HepG2 (cell line): Measurements from ENCODE around the gene RAB3GAP1. TPM values are rescaled to one million over a fixed set of nuclear protein-coding genes. Genes with fewer than 3 reads are reported as not detected.

Source experiments
- ATAC-seq: fragments of 200-7000 bp; cut with Tn5 transposase; 3 replicates; pipeline ENCODE4 v1.9.1; 2020; ENCODE audit warnings: mild to moderate bottlenecking, moderate library complexity
- BruUV-seq: library from RNA; stranded (reverse); fragments of 400-500 nt; replicated peaks from 2 replicates; lab custom pipeline; 2021; lab: Mats Ljungman, UMichigan
- CTCF ChIA-PET: fragments of 300-600 bp; formaldehyde crosslinking; extraction: SDS; loops from one replicate; lab custom pipeline; 2021; ENCODE audit warnings: low total read pairs, inconsistent platforms, low intra/inter-chr PET ratio; lab: Yijun Ruan, JAX
- POLR2A ChIA-PET: fragments of 350-600 bp; sonication (Branson Sonifier 250); formaldehyde crosslinking; loops from one replicate; lab custom pipeline; 2020; ENCODE audit warnings: antibody characterized with exemption, inconsistent platforms; lab: Yijun Ruan, JAX
- DNase-seq: peaks from one replicate; pipeline ENCODE4 v3.0.0-alpha.2; 2015; ENCODE audit warnings: low spot score
- FAIRE-seq: peaks from 3 replicates; lab custom pipeline; 2011; peaks lifted over from hg19 to GRCh38; lab: Jason Lieb, UNC
- H2AFZ ChIP-seq: one replicate; pipeline ENCODE4 v1.6.1; 2011; ENCODE audit warnings: low read length, inconsistent platforms
- H3K27ac ChIP-seq: fragments of 300-600 bp; 3 replicates; pipeline ENCODE4 v1.8.0; 2011; ENCODE audit warnings: mixed run types, mild to moderate bottlenecking, mixed read lengths, low read length, inconsistent platforms; ENCODE audit not compliant: insufficient read depth; ENCODE audit errors: extremely low read length
- H3K27me3 ChIP-seq, 2 experiments: fragments of 200-600 bp in 1 of 2; 2 replicates in 1 of 2; 3 replicates in 1 of 2; pipeline versions ENCODE4 v1.6.0 to v1.8.0; 2011; ENCODE audit warnings: low read length in 2 of 2, mild to moderate bottlenecking in 2 of 2, moderate library complexity in 2 of 2, inconsistent platforms in 1 of 2; ENCODE audit not compliant: insufficient read depth in 2 of 2, control insufficient read depth in 1 of 2
- H3K36me3 ChIP-seq, 2 experiments: fragments of 200-600 bp in 1 of 2; replicated peaks in 1 of 2; 2 replicates in 1 of 2; 3 replicates in 1 of 2; pipeline versions ENCODE4 v1.5.1 to v1.8.0; 2011; ENCODE audit warnings: low read length in 2 of 2, inconsistent platforms in 1 of 2; ENCODE audit not compliant: insufficient read depth in 2 of 2, control insufficient read depth in 1 of 2
- H3K4me1 ChIP-seq: 2 replicates; pipeline ENCODE4 v1.5.1; 2012; ENCODE audit warnings: low read length, inconsistent platforms; ENCODE audit not compliant: insufficient read depth
- H3K4me2 ChIP-seq: 2 replicates; pipeline ENCODE4 v1.6.0; 2011; ENCODE audit warnings: low read depth, low read length, inconsistent platforms
- H3K4me3 ChIP-seq, 3 experiments: fragments of 200-600 bp in 1 of 3; sonication (generic), shearing (Covaris generic) in 1 of 3; replicated peaks in 1 of 3; 2 replicates each; pipeline ENCODE4 v1.5.1; 2011 to 2016; ENCODE audit warnings: low read length in 3 of 3, inconsistent platforms in 2 of 3, low read depth in 2 of 3, mild to moderate bottlenecking in 2 of 3, control low read depth in 1 of 3, mixed read lengths in 1 of 3; ENCODE audit not compliant: insufficient read depth in 1 of 3
- H3K79me2 ChIP-seq: one replicate; pipeline ENCODE4 v1.6.1; 2011; ENCODE audit warnings: low read length, inconsistent platforms; ENCODE audit not compliant: insufficient read depth
- H3K9ac ChIP-seq: 2 replicates; pipeline ENCODE4 v1.6.0; 2011; ENCODE audit warnings: mild to moderate bottlenecking, low read depth, low read length, inconsistent platforms; ENCODE audit not compliant: insufficient read depth
- H3K9me3 ChIP-seq: 2 replicates; pipeline ENCODE4 v1.5.1; 2012; ENCODE audit warnings: mild to moderate bottlenecking, low read length
- H4K20me1 ChIP-seq: 2 replicates; pipeline ENCODE4 v1.6.0; 2011; ENCODE audit warnings: inconsistent platforms, mild to moderate bottlenecking, low read length, moderate library complexity; ENCODE audit not compliant: insufficient read depth
- CHD4 ChIP-seq: fragments of 200-600 bp; sonication (generic); IDR thresholded peaks from 2 replicates; pipeline ENCODE4 v1.7.0; 2017; ENCODE audit warnings: mild to moderate bottlenecking, low read length, borderline replicate concordance
- MTA3 ChIP-seq: sonication (generic); formaldehyde crosslinking; IDR thresholded peaks from 2 replicates; pipeline ENCODE4 v1.4.0; 2020; ENCODE audit warnings: missing genetic modification reagents
- NFIB ChIP-seq: sonication (generic); formaldehyde crosslinking; IDR thresholded peaks from 2 replicates; pipeline ENCODE4 v1.9.0; 2021; ENCODE audit warnings: missing genetic modification reagents, mild to moderate bottlenecking, borderline replicate concordance
- SAFB2 ChIP-seq: sonication (generic); formaldehyde crosslinking; IDR thresholded peaks from 2 replicates; pipeline ENCODE4 v1.5.1; 2020; ENCODE audit warnings: missing genetic modification reagents, low read depth, mild to moderate bottlenecking, borderline replicate concordance
- SOX5 ChIP-seq: IDR thresholded peaks from 2 replicates; pipeline ENCODE4 v1.6.1; 2016; ENCODE audit warnings: borderline replicate concordance
- SRSF1 ChIP-seq: fragments of 200-400 bp; formaldehyde crosslinking; optimal IDR thresholded peaks from 2 replicates; pipeline ENCODE3; 2017; ENCODE audit warnings: mild to moderate bottlenecking, low read depth, low read length, moderate library complexity
- U2AF1 ChIP-seq: fragments of 200-400 bp; formaldehyde crosslinking; optimal IDR thresholded peaks from 2 replicates; pipeline ENCODE3; 2017; ENCODE audit warnings: mild to moderate bottlenecking, low read depth, low read length
- ZFP62 ChIP-seq: sonication (generic); formaldehyde crosslinking; IDR thresholded peaks from 2 replicates; pipeline ENCODE4 v1.4.0; 2020; ENCODE audit warnings: missing genetic modification reagents
- ZNF256 ChIP-seq: sonication (generic); formaldehyde crosslinking; conservative IDR thresholded peaks from 2 replicates; pipeline ENCODE4 v1.4.0; 2020; ENCODE audit warnings: missing genetic modification reagents
- ZNF337 ChIP-seq: sonication (generic); formaldehyde crosslinking; IDR thresholded peaks from 2 replicates; pipeline ENCODE4 v1.5.1; 2020; ENCODE audit warnings: missing genetic modification reagents, low read depth, mild to moderate bottlenecking, borderline replicate concordance
- WGBS: methylation state at CpG from one replicate; pipeline ENCODE4 v1.1.6; 2017; ENCODE audit warnings: low lambda C conversion rate; 5-methylcytosine and 5-hydroxymethylcytosine counted together
- in situ Hi-C: cut with HindIII; loops from 2 replicates; pipeline ENCODE4 v1.10.0; 2017; ENCODE audit warnings: low pct_unique_long_range_greater_than_20kb; ENCODE audit not compliant: extremely low pct_ligation_motif_present
- intact Hi-C: fragments of 100-400 bp; cut with micrococcal nuclease; formaldehyde crosslinking; loops from one replicate; pipeline ENCODE4 v1.10.0; 2022; ENCODE audit not compliant: unreplicated experiment
- polyA plus RNA-seq, 8 experiments: library from polyadenylated mRNA; depleted of rRNA in 3 of 8; stranded (reverse) in 7 of 8; unstranded in 1 of 8; fragments of >200 nt; fragmentation: Illumina TruSeq in 4 of 8; extraction: Trizol in 4 of 8; gene quantifications; 2 replicates each; pipeline versions ENCODE4 v1.2.1 to v1.2.3, GENCODE V29; 2011 to 2016; ENCODE audit warnings: low read depth in 4 of 8, missing spikeins in 1 of 8, mixed read lengths in 1 of 8; ENCODE audit not compliant: insufficient read depth in 1 of 8
- total RNA-seq, 5 experiments: library from RNA; depleted of rRNA; stranded (reverse); fragments of >200 nt; fragmentation: Illumina TruSeq; extraction: Trizol; gene quantifications; 2 replicates each; pipeline ENCODE4 v1.2.3, GENCODE V29; 2016; ENCODE audit warnings: low read depth in 1 of 5
- TF ChIP-seq, protein P1 (sequence below): sonication (generic); formaldehyde crosslinking; IDR thresholded peaks from 2 replicates; pipeline ENCODE4 v1.4.0; 2020; ENCODE audit warnings: low read depth, mild to moderate bottlenecking, missing genetic modification reagents
- TF ChIP-seq, protein P2 (sequence below): sonication (generic); formaldehyde crosslinking; IDR thresholded peaks from 2 replicates; pipeline ENCODE4 v1.5.0; 2020; ENCODE audit warnings: missing genetic modification reagents, mild to moderate bottlenecking, borderline replicate concordance
- TF ChIP-seq, protein P3 (sequence below): fragments of 450-650 bp; IDR thresholded peaks from 2 replicates; pipeline ENCODE4 v1.6.1; 2017; ENCODE audit warnings: mild to moderate bottlenecking

The RAB3GAP1 gene
- total and polyA plus RNA-seq, 2 of the 13 experiments (the other 11 are each of a cell fraction or from before 2014, with no cell fraction given): 15.2 to 48.8 TPM

DNA sequence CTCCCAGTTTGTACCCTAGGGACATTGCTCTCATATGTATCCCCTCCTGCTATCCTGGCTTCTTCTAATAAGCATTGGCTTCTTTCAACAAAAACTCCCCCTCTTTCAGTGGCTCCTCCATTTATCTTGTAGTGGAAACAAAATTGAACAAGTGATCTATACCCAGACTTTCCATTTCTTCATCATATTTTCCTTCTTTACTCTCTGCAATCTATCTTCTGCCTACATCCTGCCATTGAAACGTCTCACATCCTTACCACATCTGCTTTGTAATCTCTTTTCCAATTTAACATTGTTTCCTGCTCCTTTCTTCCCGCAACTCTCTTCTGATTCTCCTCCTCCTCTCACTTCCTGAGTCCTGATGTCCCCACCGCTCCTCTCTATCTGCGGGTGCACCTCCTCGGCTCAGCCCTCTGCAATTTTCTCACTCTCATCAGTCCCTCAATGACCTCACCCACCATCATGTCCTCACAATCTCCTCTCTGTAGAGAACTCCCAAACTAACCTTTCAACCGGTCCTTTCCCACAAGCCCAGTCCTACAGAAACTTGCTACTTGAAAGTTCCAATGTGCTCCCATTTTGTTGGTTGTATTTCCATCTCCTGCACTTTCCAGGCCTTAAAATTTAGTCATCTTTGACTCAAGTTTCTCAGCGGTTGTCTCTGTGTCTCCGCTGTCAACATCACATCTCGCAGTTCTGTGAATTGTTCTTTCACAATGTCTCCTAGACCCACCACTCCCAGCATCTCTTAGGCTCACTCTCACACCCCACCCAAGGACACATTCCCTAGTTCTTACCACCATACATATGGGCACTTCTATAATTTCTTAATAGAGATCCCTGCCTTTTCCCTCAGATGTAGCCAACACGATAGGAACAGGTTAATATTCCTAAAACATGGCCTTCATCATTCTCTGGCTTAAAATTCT, 28.9 kb upstream of the RAB3GAP1 start:
- FAIRE-seq: no peak
- intact Hi-C loops (no loop called here), in situ Hi-C loops (no loop called here)
- Histone ChIP-seq H3K4me3 (no peak overlapping the region), H3K27me3 (no peaks in the 10 kb centered on the region), H3K4me1 (0 out of 2 replicates have a peak, but pooled peaks cover 7% of the 10 kb centered on the region), H4K20me1 (no peaks in the 10 kb centered on the region), H3K79me2 (no peaks in the 10 kb centered on the region), H2AFZ (no peak overlapping the region), H3K36me3 (no peaks in the 10 kb centered on the region), H3K4me2 (no peak overlapping the region), H3K9ac (no peak overlapping the region), H3K9me3 (no peaks in the 10 kb centered on the region), H3K27ac (no peak overlapping the region)
- CTCF ChIA-PET: no interaction called here
- no peak for DNase-seq
- TF ChIP-seq SAFB2 (CRISPR knock-in tag) (no peak), ZFP62 (CRISPR knock-in tag) (no peak), CHD4 (no peak), SRSF1 (no peak), MTA3 (CRISPR knock-in tag) (no peak), ZNF337 (CRISPR knock-in tag) (no peak), ZNF256 (CRISPR knock-in tag) (no peak), NFIB (CRISPR knock-in tag) (no peak), SOX5 (CRISPR knock-in tag) (no peak), U2AF1 (no peak)
- TF ChIP-seq, protein P1, sequence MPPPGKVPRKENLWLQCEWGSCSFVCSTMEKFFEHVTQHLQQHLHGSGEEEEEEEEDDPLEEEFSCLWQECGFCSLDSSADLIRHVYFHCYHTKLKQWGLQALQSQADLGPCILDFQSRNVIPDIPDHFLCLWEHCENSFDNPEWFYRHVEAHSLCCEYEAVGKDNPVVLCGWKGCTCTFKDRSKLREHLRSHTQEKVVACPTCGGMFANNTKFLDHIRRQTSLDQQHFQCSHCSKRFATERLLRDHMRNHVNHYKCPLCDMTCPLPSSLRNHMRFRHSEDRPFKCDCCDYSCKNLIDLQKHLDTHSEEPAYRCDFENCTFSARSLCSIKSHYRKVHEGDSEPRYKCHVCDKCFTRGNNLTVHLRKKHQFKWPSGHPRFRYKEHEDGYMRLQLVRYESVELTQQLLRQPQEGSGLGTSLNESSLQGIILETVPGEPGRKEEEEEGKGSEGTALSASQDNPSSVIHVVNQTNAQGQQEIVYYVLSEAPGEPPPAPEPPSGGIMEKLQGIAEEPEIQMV: no peak
- TF ChIP-seq, protein P2, sequence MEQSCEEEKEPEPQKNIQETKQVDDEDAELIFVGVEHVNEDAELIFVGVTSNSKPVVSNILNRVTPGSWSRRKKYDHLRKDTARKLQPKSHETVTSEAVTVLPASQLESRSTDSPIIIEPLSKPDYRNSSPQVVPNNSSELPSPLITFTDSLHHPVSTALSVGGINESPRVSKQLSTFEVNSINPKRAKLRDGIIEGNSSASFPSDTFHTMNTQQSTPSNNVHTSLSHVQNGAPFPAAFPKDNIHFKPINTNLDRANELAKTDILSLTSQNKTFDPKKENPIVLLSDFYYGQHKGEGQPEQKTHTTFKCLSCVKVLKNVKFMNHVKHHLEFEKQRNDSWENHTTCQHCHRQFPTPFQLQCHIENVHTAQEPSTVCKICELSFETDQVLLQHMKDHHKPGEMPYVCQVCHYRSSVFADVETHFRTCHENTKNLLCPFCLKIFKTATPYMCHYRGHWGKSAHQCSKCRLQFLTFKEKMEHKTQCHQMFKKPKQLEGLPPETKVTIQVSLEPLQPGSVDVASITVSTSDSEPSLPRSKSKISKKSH (CRISPR knock-in tag): no peak
- TF ChIP-seq, protein P3, sequence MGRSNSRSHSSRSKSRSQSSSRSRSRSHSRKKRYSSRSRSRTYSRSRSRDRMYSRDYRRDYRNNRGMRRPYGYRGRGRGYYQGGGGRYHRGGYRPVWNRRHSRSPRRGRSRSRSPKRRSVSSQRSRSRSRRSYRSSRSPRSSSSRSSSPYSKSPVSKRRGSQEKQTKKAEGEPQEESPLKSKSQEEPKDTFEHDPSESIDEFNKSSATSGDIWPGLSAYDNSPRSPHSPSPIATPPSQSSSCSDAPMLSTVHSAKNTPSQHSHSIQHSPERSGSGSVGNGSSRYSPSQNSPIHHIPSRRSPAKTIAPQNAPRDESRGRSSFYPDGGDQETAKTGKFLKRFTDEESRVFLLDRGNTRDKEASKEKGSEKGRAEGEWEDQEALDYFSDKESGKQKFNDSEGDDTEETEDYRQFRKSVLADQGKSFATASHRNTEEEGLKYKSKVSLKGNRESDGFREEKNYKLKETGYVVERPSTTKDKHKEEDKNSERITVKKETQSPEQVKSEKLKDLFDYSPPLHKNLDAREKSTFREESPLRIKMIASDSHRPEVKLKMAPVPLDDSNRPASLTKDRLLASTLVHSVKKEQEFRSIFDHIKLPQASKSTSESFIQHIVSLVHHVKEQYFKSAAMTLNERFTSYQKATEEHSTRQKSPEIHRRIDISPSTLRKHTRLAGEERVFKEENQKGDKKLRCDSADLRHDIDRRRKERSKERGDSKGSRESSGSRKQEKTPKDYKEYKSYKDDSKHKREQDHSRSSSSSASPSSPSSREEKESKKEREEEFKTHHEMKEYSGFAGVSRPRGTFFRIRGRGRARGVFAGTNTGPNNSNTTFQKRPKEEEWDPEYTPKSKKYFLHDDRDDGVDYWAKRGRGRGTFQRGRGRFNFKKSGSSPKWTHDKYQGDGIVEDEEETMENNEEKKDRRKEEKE: no peak
- WGBS: 63% methylated on average over 10 of the region's 10 CpGs
- no TSS peak for BruUV-seq
- ATAC-seq: no peak; the same call in 2 of the 3 replicates
- POLR2A ChIA-PET: no interaction called here
